GM12892 (cell line): ENCODE measurements around the gene SLC12A4.

Experiments used
- POLR2A ChIP-seq: IDR thresholded peaks from 2 replicates; pipeline ENCODE4 v1.6.1; 2011; ENCODE audit warnings: low read depth, low read length, control low read depth
- POLR2AphosphoS5 ChIP-seq: IDR thresholded peaks from 2 replicates; pipeline ENCODE4 v1.6.1; 2011; ENCODE audit warnings: low read depth, low read length, control low read depth
- TAF1 ChIP-seq: IDR thresholded peaks from 2 replicates; pipeline ENCODE4 v1.6.1; 2011; ENCODE audit warnings: low read depth, mild to moderate bottlenecking, control low read depth, low read length, borderline replicate concordance

- TF ChIP-seq TAF1 (no peak), POLR2A (no peak), POLR2AphosphoS5 (no peak)
Measured at GRCh38 chr16:67941469-67942199, 26.8 kb downstream of the SLC12A4 start.
